Measurements from ENCODE around the gene TRPM3.

Gene TRPM3

GRCh38 chr9:70601000-70601951 lies 520.1 kb downstream of the TRPM3 start:
- DNase-seq: peak; percentile 62

DNA sequence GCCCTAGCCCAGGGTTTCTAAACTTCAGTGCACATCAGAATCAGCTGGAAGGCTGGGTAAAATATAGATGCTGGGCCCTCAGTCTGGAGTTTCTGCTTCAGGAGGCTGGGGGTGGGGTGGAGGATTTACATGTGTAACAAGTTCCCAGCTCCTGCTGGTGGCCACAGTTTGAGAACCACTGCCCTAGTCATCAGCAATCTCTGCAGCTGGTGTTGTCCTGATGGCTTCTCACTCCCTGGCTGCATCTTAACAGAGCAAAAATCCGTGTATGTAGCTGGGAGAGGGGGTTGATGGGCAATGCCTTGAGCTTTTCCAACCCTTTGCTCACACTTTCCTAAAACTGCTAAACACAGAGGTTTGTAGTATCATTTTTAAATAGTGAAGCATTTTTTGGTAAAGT lies 520.9 kb downstream of the TRPM3 start:
- DNase-seq: no peak

- DNase-seq: no peak
Observed at GRCh38 chr9:70597886-70598285, 523.5 kb downstream of the TRPM3 start.

- no peak for DNase-seq
Observed at GRCh38 chr9:70595211-70595610, 526.2 kb downstream of the TRPM3 start.

DNA sequence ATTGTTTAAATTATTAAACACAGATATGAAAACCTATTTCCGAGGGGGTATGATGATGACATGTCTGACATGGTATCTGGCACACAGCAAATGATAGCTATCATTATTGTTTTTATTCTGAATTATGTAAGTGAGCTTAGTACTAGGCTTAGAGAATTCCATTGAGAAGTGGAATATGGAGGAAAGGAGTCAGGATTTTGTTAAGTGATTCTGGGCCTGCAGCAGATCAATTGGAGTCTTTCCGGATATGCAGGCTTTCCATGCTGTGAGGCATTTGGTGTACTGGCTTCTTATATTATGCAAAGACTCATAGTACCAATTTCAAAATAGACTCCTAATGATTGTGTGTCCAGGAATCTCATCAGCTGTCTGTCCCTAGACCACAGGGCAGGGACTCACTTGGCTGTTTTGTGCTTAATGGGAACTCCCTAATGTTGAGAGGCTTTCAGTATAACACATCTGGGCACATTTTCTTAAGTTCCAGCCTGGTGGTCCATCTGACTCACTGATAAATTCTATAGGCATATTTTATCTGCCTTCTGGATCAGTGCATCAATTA lies 527.0 kb downstream of the TRPM3 start:
- DNase-seq: no peak

DNA sequence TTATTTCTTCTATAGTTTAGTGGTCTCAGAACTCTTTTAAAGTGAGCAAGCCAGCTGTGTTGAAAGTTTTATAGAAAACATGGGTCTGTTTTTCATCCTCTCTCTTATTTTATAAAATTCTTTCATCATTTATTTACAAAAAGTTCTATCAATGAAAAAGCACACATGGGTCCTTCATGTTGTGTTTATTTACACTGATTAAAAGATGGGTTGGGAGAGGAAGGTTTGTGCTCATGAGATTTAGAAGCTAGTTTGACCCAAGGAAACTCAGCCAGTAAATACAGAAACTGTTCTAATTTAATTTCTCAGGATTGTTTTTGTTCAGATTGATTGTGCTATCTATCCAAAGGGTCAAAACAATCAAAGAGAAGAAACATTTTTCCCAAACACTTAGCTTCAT lies 528.2 kb downstream of the TRPM3 start:
- DNase-seq: no peak

GRCh38 chr9:70590315-70590677 lies 531.1 kb downstream of the TRPM3 start:
- DNase-seq: no peak

DNA sequence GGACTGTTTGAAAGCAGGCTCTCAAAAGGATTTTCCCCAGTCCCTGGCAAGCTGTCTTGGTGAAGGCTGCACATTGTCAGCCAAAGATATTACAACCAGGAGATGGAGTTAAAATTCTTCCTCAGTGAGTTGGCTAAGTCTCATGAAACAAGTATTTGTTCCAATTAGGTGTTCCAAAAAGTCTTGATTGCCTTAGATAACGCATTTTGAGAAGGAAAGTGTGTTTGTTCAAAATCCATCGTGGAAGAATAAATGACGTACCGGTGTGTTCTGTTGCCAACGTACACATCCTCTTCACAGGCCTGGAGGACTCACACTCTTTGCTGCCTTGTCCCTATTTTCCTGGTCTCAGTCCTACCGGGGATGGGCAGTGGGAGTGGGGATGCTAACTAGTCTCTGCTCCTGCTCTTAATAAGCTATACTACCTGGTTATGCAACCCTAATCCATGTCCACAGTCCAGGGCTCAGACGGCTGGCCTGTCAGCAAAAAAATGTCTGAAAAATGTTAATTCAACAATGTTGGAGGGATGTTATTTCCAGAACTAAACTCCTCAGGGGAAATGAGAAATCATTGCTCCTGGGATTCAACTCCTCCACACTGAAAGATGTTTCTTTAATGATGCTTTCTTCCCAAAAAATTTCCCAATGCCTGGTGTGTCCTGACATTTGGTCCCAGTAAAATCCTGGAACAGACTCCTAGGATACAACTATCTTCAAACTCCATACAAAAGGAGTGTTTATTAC lies 531.7 kb downstream of the TRPM3 start:
- DNase-seq: no peak

DNA sequence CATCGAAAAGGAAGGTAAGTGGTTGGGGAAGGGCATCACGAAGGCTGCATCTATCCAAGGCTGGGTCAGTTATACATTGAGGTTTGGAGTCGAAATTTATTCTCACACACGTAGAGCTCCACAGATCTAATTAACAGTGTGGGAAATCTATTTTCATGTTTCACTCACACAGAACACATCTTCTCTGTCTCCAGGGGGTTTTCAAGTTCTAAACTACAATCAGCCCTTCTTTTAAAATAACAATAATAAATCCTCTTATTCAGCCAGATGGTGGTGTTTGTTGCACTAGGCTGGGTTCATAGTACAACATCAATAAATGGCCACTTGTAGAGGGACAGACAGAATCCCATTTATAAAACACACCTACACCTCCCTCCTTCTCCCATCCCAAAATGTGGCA lies 532.4 kb downstream of the TRPM3 start:
- DNase-seq: no peak

GRCh38 chr9:70588381-70588780 lies 533.0 kb downstream of the TRPM3 start:
- no peak for DNase-seq

GRCh38 chr9:70587201-70587600 lies 534.2 kb downstream of the TRPM3 start:
- no peak for DNase-seq

- DNase-seq: no peak
Observed at GRCh38 chr9:70586476-70586875, 534.9 kb downstream of the TRPM3 start.

DNA sequence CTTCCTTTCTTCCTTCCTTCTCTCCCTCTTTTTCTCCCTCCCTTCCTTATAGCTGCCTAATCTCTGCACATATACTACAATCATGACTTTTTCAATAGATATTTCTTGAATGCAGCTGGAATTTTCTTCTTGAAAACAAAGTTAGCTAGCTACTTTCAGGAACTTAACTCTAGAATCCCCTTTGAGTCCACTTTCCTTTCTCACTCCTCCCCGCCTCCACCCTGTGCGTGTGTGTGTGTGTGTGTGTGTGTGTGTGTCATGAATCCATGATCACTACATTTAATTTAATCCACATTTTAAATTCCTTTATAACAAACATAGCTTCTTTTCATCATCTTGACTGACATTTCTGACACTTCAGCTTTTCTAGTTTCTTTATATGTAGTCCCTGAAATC lies 539.5 kb downstream of the TRPM3 start:
- DNase-seq: no peak

DNA sequence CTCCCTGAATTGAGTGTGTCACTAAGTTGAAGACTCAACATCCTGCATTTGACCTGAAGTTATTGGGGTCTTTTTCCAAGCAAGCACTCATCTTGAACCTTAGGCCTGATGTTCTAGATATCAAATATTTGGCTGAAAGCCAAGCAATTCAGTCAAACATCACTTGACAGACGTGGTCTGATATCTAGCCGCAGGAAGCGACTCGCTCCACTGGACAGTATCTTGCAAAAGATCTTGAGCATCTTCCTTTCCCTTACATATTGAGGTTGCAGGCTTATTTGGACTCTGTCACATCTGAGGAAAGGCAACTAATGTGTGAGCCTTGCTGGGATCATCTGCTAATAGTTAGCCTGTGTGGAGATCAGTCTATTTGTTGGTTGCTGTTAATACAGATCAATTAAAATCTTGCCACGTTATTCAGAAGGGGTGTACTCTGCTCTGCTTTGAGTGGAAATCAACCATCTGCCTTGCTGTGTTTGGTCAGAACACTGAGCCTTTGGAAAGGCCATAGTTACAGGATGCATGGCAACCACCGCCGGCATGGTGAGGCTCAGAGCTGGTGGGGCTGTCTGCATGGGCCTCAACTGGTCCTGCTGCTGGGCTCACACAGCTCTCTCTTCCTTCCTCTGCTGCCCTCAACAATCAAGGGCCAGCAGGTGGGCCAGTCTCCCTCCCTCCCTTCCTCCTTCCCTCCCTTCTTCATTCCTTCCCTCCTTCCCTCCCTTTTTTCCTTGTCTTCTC lies 540.0 kb downstream of the TRPM3 start:
- DNase-seq: no peak

- no peak for DNase-seq
Observed at GRCh38 chr9:70580606-70581195, 540.7 kb downstream of the TRPM3 start.

DNA sequence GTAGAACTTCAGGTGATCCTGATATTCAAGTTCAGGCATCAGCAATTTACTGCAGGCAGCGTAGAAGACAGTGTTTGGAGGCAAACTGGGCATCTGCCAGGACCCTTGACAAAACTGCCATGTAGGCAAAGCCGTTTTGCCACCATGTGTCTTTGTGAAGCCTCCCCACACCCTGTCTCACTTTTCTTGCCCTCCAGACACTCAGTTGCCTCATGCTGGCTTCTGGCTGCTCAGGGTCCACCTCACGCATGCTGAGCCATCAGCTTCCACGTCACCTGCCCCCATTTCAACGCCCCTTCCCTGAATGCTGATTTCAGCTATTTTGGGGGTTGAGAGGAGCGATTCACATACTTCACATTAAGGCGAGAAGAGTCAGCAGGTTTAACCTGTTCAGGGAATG lies 541.7 kb downstream of the TRPM3 start:
- DNase-seq: no peak

DNA sequence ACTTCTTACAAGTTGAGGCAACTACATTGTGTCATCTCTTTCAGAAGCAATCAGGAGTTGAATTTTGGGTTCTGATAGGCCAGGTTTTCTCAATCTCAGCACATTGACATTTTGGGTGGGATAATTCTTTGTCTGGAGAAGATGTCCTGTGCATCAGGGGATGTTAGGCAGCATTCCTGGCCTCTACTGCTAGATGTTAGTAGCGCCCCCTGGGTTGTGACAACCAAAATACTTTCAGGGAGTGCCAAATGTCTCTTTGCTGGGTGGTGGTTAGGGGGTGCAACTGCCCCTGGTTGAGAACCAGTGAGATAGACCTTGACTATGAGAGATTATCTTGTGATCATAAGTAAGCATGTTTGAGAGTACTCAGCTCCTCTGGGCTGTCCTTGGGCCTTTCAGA lies 542.7 kb downstream of the TRPM3 start:
- DNase-seq: no peak

DNA sequence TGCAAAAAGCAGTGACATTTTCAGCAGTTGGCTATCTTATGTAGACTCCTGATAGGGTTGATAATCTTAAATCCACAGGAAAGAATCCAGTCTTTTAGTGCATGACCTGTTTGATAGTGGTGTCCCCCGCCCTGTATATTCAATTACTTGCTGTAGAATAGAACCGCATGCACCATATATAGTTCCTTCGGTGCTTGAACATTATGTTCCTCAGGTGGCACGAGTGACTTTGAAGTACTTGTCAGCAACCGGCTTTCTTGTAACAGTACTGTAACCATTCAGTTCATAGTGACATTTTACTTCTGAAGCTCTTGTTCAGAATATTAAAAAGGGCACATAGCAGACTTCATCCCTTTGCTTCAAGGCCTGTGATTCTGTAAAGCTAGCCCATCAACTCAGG lies 543.8 kb downstream of the TRPM3 start:
- no peak for DNase-seq

DNA sequence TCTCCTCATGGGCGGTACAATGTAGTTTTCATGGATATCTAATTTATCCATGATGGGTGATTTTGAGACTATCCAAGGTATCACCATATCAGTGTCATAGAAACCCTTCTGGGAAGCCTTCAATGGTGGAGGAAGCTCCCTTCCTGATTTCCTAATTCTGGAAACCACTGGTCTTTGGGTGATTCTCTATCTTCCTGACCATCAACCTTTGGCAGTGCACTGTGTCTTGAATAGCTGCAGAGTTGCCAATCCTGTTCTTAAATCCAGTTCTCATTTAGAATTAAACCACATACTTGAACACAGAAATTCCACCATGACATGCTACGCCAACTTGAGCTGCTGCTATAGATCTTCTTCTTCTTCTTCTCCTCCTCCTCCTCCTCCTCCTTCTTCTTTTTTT lies 545.3 kb downstream of the TRPM3 start:
- no peak for DNase-seq

GRCh38 chr9:70574151-70574837 lies 547.1 kb downstream of the TRPM3 start:
- no peak for DNase-seq

DNA sequence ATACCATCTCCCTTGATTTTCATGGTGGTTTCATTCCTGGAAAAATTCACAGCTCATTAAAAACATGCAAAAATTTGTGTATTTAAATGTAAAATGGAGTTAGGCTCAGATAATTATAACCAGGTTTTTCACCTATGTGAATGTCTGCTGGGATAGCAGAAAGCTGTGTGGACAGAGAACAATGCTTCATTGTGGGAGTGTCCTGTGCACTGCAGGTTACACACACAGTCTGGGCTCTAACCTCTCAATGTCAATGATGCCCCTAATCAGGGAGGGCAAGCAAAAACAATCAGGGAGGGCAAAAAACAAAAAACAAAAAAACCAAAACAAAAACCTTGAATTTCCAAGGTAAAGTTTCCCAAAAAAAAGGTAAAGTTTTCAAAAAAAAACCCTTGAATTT lies 548.1 kb downstream of the TRPM3 start:
- DNase-seq: no peak

- no peak for DNase-seq
Observed at GRCh38 chr9:70571258-70571657, 550.2 kb downstream of the TRPM3 start.

Data from NCI-H510A treated with DMSO at 0.1 percent for 48 hours (cell line).